Activated T-cell treated with anti-CD3 and anti-CD28 coated beads for 24 hours (primary cell): ENCODE results near the gene RELL2.
A peak's percentile ranks its signal among the peaks of the same experiment; 100 is the strongest.

Experiments used
- DNase-seq: peaks from one replicate; pipeline ENCODE4 v3.0.0-alpha.2; 2020; ENCODE audit warnings: low read depth

The RELL2 gene

DNA sequence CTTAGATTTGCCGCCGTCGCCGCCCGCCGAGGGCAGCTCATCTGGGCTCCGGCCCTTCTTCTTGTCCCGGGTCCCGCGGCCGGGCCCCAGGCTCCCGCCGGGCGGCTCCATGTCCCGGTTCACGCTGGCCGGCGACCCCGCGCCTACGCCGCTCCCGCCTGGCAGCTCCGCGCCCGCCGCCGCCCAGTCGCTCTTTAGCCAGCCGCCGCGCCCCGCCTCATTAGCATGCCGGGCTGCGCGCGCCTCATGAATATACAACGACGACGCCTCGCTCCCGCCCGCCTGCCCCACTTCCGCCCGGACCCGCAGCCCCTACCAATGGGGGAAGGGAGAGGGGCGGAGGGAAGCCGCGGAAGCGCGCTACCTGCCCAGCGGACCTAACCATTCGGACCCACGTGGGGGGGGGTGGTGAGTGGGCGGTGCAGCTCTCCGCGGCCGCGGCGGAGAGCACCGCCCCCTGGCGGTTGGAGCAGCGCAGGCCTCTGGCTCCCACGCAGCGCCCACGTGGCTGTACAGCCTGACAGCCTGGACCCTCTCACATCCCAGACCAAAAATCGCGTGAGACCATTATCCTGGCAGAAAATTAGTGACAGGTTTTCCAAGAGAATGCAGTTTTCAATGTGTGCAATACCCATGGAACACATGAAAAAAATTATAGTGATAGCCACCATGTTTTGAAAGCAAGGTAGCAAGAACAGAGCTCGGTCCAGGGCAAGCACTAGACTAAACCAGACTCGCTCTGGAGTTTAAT, 17.8 kb upstream of the RELL2 start, which contains the start of gene DIAPH1:
TSS of gene DIAPH1 (minus strand) at position 197 of the 751 bp plus-strand sequence. CDS start at position 111, 86 bp downstream.
- DNase-seq, result peak; percentile 98

DNA sequence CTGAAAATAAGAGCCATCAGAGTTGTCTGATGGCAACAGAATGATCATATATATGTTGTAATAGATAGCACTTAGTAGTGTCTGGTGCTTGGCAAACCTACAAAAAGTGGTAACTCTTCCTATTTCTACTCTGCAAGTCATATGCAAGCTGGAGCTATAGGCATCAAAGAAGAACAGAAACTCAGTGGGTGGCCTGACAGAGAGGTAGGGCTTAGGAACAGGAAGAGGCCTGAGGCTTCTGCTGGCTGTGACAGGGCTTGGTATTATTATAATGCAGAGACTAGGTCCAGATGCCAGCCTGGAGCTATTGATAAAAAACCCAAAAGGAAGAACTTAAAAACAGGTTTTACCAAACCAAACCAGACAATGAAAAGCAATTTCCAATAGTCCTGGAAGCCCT, 13.6 kb upstream of the RELL2 start:
- no peak for DNase-seq

DNA sequence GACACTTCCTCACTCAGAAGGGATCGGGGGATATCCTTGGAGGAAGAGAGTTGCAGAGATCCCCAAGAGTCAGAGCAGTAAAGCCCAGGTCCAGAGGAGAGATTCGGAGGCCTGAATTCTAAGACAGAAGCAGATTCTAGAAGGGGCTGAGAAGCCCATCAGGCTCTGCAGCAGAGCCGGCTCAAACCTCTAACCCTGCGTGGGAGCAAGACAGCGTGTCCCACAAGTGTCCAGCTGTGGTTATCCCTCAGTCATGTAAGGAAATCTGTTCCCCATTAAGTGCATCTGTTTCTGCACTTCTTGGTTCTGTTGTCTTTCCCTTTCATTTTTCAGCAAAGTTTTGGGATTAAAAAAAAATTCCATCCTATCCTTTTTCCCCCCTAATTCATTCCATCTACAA, 13.2 kb upstream of the RELL2 start:
- no peak for DNase-seq

DNA sequence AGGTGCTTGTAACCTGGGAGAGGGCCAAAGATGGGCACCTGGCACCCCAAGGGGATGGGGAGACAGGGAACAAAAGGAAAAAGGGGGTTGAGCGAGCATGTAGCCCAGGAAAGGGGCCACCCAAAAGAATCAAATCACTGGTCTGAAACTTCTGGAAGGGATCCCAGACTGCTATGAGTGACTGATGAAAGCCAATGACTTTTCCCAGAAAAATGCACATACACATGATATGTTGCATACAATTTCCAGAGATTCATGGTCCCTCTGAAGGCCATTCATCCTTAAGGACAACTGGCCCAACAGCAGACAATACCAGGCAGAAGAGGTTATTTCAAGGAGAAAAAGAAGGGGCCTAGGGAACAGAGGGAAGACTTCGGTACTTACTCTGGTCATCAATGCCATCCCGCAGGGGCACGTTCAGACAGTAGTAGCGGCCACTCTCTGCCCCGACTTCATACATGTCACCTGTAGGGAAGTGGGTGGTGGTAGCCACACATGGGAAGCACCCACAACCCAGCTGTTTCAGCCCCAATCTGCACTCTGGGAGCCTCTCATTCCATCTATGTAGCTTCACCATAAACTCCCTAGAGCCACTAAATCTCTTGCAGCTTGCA, 8.5 kb upstream of the RELL2 start:
- no peak for DNase-seq

DNA sequence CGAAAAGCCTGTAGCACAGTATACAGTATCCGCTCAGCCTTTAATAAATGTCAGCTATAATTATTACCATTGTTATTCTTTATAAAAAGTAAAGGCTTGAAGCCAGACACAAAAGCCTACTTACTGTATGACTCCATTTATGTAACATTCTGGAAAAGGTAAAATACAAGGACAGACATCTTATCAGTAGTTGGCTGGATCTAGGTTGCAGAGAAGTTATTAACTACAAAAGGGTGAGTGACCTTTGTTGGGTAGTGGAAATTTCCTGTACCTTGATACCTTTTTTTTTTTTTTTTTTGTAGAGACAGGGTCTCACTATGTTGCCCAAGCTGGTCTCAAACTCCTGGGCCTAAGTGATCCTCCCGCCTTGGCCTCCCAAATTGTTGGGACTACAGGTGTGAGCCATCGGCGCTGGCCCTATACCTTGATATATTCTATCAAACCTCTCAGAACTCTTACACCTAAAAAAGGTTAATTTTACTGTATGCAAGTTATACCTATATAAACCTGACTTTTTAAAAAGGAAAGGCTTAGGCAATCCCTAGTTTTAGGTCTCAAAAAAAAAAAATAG, 6.1 kb upstream of the RELL2 start:
- no peak for DNase-seq

DNA sequence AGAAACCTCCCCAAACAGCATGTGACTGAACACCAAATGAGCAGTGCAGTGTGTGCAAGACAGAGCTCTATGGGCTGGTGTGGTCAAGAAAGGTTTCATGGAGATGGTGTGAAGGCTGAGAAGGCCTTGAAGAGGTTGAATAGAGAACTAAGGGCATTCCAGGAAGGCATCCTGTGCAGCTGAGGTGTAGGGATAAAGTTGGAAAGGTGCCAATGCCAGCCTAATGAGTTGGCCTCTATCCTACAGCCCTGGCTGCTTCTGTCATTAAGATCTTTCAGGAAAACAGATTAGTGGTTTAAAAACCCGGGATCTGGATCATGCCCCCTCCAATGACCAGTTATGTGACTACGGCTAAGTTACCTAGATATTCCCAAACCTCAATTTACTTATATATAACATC, 4.1 kb upstream of the RELL2 start:
- no peak for DNase-seq

DNA sequence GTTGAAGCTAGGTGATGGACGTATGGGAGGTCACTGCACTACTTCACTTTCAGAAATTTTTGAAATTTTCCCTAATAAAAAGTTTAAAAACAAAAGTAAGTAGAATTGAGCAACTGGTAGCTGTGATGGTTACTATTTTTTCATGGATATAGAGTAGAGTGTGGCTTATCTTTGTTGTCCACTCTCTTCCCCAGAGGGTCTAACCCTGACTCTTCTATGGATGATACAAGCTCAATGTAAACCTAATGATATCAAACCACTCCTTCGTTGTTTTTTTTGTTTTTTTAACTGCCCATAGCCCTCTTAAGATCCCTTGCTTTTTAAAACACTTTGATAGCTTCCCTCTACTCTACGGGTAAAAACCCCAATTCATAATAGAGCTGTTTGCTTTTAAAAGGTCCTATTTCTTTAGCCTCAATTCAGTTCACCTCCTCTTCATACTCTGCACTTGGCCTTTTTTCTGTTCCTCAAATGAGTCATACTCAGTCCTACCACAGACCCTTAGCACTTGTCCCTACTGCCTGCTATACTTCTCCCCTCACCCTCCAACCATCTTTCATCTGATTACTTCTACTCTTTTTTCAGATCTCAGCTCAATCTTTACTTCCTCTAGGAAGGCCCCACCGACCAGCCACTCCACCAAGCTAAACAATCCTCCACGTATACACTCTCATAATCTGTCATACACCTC, 2.8 kb upstream of the RELL2 start:
- DNase-seq, result no peak

DNA sequence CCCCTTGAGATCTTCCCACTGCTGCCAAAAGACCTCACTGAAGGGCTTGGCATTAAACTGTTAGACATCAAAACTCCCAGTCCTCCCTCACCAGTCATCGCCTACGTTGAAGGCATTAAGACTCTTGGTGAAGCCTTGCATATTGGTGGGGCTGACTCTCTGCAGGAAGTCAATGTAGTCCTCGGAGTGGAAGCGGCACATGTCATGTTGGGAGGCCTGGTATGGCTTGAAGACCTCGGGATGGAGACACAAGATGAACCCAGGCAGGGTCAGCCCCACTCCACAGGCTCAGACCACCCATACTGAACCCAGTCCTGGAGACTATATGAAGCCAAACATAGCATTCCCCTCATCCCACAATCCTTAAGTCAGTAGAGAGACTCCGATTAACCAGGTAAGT, 2.1 kb upstream of the RELL2 start:
- no peak for DNase-seq

DNA sequence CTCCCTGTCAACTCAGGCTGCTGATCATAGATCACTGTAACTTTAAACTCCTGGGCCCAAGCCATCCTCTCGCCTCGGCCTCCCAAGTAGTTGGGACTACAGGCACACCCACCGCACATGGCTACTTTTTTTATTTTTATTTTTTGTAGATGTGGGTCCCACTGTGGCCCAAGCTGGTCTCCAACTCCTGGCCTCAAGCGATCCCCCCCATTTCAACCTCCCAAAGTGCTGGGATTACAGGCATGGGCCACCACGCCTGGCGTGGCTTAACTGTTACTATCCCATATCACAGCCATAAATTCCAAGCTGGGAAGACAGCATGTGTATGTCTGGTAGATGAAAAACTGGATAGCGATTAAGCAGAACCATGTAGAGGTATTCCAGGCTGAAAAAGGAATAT, 1.2 kb upstream of the RELL2 start:
- no peak for DNase-seq

DNA sequence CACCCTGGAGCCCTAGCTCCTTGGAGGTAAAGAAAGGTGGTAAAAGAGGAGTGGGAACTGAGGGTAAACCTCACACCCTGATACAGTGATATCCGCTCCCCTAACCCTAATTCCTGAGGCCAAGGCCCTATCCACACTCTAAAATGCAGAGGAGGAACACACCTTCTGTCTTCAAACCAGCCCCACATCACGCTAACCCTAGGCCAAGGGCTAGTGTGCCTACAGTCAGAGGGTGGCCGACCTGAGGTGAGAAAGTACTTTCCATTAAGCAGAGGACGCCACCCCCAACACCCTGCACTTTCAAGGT, 738 bp upstream of the RELL2 start:
- DNase-seq, result no peak

DNA sequence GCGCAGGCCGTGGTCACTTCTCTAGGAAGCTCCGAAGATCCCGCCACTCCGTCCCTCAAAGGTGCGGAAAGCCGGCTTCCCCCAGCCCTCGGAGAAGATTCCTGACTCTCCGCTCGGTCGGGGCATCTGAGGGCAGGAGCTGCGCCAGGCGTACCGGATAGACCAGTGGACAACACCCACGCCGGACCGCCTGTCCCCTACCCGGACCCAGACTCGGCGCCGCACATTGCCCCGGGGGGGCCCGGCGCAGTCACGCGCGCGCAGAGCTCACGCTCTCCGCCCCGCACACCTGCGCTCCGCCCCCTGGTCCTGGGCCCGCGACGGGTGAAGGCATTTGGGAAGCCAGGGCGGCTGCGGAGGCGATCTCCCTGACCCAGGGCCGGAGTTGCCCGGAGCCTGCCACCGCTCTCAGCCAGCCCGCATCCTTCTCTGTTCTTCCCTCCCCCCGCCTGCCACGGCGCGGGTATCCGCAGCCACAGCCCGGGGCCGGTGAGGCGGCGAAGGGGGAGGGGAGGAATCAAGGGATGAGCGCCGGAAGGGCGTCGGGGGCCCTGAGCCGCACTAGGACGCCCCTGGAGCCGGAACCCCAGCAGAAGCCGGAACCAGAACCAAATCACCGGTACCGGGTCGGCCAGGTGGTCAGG, 448 bp downstream of the RELL2 start:
- peak; percentile 51 for DNase-seq

DNA sequence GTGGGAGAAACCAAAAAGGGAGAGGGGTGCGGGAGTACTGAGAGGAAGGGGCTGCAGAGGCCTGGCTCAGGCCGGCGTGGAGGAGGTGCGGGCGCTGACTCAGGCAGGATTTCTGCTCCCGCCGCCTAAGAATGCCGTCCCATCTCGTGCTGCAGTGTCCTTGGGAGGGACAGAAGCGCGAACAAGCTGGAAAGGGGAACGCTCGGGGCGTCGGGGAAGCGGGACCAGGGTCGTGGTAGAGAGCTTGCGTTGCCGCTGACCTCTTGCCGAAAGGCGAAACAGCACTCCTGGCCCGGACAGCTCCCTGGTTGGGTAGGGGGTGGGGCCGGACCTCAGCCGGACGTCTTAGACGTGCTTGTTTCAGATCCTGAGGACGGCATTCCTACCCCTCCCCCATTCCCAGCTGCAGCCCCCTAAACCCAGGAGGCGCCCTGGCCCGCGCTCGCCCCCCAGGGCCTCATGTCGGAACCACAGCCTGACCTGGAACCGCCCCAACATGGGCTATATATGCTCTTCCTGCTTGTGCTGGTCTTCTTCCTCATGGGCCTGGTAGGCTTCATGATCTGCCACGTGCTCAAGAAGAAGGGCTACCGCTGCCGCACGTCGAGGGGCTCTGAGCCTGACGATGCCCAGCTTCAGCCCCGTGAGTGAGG, 1.1 kb downstream of the RELL2 start:
- peak; percentile 41 for DNase-seq

DNA sequence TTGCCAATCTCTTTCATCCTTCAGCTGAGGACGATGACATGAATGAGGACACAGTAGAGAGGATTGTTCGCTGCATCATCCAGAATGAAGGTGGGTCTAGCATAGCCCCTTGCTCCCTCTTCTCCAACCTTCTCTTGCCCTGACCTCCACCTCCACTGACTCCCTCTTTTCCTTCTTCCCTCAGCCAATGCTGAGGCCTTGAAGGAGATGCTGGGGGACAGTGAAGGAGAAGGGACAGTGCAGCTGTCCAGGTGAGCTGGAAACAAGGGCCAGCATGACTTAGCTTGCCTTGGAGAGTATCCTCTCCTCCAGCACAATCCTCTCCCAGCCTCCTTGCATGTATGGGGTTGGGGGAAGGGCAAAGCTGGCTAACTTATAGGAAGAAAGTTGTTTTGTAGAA, 2.0 kb downstream of the RELL2 start:
- no peak for DNase-seq

DNA sequence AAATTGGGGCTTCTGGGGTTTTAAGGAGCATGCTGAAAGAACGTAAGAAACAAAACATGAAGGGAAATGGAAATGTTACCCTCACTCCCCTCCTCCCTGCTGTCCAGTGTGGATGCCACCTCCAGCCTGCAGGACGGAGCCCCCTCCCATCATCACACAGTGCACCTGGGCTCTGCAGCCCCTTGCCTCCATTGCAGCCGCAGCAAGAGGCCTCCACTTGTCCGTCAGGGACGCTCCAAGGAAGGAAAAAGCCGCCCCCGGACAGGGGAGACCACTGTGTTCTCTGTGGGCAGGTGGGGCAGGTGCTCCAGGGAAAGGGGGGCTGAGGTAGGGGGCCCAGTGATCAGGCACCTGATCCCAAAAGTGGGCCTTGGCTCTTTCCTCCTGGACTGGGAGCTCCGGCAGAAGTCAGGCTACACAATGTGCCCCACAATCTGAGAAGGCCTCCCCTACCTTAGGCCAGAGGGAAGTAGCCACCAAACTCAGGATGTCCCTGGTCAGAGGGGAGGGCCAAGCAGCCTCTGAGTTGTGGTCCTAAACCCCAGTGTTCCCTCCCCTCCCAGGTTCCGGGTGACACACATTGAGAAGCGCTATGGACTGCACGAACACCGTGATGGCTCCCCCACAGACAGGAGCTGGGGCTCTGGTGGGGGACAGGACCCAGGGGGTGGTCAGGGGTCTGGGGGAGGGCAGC, 2.7 kb downstream of the RELL2 start:
- no peak for DNase-seq

DNA sequence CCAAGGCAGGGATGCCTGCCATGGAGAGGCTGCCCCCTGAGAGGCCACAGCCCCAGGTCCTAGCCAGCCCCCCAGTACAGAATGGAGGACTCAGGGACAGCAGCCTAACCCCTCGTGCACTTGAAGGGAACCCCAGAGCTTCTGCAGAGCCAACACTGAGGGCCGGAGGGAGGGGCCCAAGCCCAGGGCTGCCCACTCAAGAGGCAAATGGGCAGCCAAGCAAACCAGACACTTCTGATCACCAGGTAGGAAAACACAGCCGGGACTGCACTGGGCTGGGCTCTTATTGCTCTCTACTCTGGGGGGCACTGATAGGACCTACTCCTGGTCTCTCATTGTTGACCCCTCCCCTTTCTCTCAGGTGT, 3.2 kb downstream of the RELL2 start:
- no peak for DNase-seq

DNA sequence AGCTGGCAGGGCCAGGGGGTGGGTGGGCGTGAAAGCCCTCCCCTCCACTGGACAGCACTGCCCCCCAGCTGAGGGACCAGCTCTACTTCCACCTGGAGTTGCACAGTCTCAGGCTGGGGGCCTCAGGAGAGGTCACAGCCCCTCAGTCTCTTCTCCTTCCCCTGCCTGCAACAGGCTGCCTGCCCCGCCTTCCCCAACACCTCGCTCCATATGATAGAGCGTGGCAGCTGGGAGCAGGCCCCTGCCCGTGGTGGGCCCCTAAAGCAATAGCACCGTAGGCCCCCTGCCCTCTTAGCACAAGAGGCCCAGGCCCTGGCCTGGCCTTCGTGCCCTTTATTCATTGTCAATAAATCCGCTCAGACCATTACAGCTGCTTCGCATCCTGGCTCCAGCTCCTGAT, 3.9 kb downstream of the RELL2 start:
- DNase-seq, result no peak

DNA sequence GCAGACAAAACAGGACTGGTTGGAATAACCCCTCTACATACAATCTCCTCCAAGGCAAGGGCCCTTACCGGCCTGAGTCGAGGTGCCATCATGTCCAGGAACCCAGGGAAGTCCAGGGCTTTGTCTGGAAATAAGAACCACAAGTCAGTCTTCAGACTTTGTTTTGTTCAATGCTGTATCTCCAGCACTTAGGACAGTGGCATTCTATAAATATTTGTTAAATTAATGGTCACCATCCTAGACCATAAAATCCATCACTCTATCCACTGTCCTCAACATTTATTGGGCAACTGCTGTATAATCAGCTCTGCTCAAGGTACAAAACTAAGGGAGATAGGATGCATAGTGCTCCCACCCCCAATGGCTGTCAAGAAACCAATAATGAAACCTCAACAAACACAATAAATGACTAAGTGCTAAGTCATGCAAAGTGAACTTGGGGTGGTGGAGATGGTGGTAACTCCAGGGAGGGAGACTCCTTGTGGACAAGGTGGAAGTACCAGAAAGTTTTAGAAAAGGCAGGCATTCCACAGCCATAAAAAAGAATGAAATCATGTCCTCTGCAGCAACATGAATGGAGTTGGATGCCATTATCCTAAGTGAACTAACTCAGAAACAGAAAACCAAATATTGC, 5.0 kb downstream of the RELL2 start:
- peak; percentile 22 for DNase-seq

DNA sequence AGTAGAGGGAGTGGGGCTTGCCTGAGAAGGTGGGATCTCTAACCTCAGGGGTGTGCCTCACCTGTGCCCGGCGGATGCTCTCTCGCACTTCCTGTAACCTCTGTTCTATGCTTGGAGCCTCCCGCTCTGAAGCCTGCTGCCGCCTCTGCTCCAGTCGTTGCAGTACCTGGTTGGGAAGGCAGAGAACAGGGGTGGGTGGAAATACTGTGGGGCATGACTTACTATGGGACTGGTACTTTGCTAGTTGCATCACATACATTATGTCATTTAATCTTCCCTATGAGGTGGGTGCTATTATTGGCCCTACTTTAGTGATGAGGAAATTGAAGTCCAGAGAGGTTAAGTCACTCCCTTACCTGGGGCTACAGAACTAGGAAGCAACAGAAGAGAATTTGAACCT, 9.2 kb downstream of the RELL2 start:
- no peak for DNase-seq

DNA sequence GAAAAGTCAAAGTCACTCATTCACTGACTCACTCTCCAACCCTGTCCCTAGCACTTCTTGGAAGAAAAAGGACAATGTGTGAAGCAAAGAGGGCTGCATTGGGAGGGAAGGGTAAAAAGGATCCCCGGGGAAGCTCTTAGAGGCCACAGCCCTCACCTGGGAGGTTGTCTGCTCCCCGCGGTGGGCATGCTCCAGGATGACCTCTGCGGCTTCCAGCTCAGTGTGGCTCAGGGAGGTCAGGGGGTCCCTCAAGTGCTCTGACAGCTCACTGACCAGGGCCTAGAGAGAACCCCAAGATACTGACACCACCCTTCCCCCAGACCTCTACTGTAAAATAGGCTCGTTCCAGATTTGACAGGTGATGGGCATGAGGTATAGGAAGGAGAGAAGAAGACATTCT, 10.4 kb downstream of the RELL2 start:
- no peak for DNase-seq

DNA sequence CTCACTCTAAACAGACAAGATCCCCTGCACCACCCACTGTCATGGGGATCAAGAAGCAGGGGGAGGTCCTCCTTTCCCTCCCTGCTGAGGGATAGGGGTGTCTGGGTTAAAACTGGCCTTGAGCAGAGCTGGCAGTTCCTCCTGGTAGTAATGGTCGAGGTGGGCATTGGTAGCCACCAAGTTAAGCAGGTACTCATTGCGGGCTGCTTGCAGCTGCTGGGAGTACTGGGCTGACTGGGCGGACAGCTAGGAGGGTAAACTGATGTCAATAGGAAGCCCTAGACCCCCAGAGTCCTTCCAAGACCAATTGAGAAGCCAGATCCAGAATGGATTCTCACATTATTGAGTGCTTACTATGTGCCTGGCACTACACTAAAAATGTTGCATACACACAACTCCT, 11.1 kb downstream of the RELL2 start:
- DNase-seq, result no peak

DNA sequence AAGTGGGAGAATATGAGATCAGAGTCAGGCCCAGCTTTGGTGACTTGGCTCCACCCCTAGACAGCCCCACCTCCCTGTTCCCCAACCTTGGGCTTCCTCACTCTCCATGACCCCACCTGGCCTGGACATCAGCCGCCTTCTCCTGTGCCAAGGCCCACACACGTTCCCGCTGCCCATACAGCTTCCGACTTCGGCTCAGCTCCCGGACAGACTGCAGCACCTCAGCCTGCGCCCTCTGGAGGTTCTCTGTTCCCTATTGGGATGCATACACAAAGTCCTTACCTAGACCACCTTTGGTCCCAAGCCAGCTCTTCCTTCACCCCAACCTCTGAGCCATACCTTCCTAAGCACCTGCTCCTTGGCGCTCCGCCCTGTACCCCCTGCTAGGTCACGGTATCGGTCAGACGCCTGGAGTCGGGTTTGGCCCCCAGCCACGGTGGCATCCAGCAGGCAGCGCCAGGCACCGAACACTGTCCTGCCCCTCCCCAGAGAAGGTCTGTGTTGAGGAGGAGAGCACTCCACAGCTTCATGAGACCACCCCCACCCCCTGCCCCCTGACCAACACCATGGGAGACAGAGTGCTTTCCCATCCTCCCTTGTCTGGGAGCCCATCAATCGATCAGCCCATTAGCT, 12.4 kb downstream of the RELL2 start:
- DNase-seq, result no peak
